ENCODE measurements around the gene GNA12.

GNA12 gene

DNA sequence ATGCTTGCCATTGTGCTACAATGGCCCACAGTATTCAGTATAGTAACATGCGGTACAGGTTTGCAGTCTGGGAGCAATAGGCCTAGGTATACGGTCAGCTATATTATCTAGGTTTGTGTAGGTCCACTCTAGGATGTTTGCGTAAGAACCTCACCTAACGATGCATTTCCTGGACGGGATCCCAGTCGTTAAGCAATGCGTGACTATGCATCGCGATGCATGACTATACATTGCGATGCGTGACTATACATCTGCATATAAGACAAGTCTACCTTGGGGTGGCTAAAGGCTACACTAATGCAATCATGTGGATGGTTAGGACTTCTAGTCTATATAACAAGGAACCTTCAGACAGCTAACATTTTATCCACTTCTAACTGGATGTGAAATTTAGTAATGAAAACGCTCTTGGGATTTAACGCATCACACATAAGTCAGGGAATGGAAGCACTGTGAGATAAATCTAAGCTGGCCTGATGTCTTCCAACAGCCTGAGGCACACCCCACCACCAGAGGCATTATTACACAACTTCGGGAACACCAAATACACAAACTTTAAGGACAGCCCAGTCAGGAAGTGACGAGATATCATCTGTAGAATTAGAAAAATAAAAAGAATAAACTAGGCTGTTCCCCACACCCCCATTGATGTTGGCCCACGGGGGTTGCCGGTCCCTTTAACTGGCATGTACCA is 9.2 kb downstream of the GNA12 start:
- no peak for DNase-seq

DNA sequence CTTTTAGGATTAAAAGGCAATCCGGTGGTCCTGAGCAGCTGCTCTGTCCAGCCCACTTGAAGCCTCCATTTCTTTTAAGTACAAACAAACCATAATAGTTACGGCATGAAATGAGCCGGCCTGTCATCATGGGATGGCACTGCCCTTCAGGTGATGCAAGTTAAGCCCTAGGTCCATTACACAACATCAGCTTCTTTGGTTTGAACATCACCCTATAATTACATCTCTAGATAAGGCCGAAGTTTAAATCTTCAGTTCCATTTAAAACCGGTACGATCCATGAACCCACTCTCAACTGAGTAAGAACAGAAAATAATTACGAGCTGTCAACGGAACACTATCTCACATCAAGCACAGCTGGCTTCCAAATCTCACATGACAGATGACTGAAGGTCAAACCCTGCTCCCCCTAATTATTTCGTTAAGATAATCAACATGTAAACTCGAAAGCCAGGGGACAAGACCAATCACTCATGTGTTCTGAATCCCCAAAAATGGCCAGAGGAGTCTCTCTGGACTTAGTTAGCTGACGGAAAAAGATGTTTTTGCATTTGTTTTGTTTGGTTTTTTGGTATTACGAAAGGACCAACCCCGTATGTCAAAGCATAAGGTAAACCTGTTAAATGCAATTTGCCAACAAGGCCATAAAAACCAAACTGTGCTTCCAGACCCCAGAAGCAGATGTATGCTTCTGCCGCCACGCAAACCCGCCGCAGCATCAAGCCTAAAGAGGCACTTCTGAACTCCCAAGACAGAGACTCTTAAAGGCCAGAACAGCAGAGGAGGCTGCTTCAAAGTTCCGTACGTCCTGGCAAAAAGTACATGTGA is 10.8 kb downstream of the GNA12 start:
- DNase-seq, result no peak

DNA sequence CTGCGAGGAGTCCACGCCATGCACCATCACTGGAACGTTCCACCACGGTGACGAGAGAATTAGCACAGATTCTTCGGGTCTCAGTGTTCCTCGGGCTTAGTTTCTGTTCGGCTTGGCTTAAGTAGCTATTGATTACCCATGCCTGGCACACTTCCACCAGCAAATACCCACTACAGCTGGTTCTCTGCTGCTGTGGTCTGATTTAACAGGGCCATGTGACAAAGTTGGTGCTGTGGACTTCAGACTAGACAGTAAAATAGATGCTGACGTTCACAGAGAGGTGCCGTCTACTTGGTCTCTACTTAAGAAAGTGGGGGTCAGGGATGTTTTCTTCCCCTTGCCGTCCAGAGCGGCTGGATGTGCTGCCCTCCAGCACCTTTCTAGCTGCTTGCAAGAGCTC is 11.6 kb downstream of the GNA12 start:
- DNase-seq, result no peak

DNA sequence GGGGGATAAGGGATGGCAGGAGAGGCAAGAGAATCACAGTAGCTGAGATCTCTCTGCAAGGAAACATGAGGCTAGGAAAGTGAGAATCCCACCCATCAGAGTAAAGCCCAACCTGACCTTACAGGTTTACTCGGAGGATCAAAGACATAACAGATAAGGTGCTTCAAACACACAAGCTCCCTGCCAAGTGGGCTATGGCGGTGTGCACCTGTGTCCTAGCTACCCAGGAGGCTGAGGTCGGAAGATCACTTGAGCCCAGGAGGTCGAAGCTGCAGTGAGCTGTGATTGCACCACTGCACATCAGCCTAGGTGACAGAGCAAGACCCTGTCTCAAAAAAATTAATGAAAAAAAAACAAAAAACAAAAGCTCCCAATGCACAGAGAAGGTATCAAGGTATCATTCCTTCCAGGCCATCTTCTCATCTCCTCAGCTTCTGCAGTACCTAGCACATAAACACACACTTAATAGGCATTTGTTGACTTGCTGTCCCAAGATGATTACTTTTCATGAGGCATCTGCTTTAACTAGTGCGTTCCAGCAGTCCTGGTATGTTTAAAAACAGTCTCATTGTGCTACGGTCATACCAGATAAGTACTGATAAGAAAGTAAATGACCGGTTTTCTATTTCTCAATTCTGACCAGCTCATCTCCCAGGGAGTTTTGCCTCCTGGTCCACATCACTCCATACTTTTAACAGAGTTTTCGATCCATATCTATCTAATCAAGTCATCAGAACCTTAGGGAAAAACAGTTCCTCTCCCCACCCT is 13.3 kb downstream of the GNA12 start:
- no peak for DNase-seq

DNA sequence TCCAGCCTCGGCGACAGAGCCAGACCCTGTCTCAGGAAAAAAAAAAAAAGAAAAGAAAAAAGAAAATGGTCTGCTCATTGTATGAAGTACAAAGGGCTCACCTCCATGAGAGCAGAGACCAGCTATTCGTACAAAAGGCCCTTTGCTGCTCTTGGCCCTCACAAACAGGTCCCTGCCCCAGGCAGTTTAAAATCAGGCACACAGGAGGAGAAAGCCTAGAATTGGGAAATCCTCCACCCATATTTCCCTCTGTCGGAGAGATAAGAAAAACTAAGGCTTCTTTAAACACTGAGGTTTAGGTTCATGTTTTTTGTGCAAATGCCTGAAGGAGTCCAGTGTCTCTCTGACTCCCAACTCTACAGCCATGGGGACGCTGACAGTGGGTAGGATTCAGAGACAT is 15.1 kb downstream of the GNA12 start:
- no peak for DNase-seq

DNA sequence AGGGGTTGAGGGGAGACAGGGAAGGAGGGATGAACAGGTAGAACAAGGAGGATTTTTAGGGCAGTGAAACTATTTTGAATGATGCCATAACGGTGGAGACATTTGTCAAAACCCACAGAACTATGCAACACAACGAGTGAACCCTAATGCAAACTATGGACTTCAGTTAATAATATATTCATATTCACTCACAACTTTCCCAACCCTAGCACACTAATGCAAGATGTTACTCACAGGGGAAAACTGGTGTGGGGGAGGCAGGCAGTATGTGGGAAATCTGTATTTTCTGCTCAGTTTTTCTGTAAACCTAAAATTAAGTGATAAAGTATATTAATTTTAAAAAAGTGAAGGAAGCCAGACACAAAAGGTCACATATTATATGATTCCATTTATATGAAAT is 17.3 kb downstream of the GNA12 start:
- no peak for DNase-seq

DNA sequence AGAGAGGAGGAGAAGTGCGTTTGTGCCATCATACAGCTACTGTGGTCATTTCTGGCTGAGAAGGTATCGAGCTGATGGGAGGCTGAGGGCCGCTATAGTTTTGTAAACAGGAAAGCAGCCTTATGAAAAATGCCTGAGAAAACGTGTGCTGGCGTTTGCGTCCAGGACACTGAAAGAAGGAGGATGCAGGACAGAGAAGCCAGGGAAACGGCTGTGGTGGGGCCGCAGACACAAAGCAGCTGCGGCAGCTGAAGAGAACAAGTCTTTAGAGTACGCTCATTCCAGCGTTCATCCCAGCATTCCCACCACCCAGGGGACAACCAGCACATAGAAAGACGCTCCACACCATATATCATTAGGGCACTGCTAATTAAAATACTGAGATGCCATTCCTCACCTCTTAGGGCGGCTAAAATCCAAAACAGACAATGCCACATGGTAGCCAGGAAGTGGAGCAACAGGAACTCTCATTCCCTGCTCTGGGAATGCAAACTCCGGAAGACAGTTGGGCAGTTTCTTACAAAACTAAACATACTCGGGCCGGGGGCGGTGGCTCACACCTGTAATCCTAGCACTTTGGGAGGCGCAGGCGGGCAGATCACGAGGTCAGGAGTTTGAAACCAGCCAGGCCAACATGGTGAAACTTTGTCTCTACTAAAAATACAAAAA is 18.4 kb downstream of the GNA12 start:
- no peak for DNase-seq

DNA sequence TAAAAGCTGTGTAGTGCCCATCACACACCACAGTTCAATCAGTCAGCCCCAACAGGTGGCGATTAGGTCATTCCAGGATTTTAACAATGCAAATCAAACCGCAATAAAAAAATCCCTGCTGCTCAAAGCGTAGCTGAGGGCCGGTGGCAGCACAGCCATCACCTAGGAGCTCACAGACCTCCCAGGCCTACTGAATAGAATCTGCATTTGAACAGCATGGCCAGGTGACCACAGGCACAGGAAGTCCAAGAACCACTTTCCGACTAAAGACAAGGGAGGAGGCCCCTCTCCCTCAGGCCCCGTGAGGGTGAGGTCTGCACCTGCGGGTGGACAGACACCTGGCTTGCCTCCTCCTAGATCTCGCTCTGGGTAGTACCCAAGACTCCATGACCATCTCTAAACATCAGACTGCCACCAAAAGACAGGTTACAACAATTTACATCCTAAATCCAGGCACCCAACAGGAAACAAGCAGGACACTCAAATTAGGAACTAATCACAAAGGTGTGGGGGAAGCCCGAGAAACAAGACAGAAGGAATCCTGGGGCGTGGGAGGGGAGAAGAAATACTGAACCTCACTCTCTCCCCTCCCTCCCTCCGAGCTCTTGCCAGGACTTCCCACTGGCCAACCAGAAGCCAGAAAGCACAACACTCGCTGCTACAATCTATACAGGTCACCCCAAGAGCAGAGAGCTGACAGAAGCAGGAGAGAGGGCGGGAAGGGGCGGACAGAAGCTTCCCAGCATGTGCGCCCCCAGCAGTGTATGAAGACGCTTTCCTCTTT is 19.2 kb downstream of the GNA12 start:
- no peak for DNase-seq

DNA sequence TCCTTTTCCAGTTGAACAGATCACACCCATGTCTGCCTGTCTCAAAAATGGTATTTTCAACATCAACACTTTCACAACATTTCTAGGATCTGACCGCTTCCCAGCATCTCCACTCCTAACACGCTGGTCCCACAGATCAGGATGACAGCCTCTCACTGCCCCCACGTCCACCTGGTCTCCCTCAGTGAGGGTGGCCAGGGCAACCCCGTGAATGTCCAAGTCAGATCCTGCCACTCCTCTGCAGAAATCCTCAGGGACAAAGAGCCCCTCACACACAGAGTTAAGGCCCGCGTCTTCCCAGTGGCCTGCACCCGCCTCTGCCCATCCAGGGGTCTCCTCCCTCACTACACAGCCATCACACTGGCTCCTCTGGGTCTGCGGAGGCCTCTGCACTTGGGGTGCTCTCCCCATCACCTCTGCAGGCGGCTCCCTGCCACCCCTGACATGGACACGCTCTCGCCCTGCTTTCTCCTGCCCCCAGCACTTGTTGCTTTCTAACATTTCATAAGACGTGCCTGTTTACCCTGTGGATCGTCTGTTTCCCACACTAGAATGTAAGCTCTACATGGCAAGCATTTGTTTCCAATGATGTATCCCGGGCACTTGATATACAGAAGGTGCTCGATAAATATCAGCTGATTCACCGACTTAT is 20.0 kb downstream of the GNA12 start:
- DNase-seq, result no peak

DNA sequence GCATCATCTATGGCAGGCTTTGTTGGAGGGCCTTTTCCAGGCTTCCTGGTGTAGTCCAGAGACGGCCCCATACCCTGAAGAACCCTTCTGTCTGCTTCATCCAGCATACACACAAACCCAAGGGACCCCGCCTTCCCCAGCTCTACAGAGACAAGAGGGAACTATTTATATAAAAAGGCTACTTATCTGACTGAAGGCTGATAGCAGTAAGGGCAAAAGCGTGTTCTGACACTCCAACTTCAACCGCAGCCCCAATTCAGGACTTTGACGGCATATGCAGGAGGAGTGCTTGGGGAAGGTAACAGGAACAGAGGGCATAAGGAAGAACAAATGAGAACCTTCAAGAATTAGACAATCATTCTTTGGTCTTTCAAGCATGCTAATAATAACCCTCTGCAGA is 21.0 kb downstream of the GNA12 start:
- no peak for DNase-seq

DNA sequence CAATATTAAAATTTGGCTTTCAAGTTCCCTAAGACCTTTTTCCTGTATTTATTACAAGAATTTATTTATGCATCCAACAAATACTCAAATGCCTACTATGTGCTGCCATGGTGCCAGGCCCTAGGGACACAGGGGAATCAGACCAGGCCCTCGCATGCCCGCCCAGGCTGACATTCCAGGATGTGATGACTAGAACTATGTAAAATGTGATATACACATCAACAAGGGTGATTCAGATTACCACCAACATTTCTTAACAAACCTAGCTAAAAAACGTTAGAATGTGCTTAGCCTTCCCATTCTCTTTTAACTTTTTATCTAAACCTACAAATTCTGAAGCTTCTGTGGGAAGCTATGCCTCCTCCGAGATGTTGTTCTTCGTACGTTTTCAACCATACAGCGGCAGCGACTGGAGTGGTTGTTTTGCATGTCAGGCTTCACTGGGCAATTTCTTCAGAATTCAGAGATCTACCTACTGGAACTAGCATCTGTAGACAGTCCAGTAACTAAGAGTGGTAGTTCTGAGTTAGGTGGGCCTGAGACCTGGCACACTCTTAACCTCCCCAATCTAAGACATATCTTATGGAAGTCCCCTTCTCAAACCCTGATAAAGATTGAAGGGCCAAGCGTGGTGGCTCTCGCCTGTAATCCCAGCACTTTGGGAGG is 22.1 kb downstream of the GNA12 start:
- no peak for DNase-seq

DNA sequence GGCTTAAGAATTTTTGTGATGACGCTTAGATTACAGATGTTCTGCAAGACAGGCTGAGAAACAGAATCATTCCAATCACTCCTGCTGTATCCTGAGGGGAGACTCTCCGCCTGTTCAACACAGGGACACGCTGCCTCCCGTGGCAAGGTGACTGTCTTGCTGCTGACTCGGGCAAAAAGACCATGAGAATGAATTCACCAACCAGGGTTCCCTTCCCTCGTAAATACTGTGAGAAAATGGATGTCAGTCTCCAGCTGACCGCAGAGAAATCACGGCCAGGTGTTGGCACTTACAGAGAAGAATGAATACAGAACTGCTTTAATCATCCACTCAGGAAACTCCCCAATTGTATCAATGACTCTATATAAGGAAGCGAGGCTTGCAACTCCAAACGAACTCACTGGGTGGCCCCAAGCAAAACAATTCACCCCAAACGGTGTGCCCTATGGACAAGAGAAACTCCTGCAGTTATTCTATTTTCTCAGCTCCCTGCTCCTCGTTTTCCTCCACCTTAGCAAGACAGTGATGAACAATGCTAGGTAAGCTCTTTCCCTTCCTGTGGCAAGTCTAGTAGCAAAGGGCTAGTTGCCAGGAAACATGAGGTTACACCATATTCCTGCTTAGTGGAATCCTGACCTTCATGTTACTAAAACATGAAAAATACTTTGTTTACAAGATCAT is 22.8 kb downstream of the GNA12 start:
- DNase-seq, result no peak

DNA sequence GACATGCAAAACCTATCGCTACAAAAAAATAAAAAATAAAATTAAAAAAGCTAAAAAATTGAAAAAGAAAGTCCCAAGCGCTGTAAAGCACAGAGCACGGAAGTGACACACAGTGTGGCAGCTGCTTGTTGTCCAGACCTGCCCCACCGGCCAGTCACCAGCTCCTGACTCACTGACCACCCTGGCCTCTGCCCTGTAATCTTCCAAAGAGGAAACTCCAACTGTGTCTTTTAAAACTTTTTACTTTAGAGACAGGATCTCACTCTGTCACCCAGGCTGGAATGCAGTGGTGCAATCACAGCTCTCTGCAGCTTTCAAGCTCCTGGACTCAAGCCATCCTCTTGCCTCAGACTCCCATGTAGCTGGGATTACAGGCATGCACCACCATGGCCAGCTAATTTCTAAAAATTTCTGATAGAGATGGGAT is 23.6 kb downstream of the GNA12 start:
- DNase-seq, result no peak

DNA sequence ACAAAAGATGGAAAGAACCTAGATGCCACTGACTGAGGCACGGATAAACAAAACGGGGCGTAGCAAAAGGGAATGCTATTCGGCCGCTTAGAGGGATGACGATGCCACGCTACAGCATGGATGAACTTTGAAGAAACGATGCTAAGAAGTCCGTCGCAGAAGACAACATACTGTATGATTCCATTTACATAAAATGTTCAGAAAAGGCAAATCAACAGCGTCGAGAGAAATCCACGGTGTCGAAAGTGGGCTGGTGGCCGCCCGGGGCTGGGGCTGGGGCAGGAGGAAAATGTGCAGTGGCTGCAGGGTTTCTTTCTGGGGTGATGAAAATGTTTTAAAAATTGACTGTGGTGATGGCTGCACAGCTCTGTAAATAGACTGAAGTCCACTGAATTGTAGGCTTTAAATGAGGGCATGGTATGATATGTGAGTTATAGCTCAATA is 24.1 kb downstream of the GNA12 start:
- DNase-seq, result no peak

DNA sequence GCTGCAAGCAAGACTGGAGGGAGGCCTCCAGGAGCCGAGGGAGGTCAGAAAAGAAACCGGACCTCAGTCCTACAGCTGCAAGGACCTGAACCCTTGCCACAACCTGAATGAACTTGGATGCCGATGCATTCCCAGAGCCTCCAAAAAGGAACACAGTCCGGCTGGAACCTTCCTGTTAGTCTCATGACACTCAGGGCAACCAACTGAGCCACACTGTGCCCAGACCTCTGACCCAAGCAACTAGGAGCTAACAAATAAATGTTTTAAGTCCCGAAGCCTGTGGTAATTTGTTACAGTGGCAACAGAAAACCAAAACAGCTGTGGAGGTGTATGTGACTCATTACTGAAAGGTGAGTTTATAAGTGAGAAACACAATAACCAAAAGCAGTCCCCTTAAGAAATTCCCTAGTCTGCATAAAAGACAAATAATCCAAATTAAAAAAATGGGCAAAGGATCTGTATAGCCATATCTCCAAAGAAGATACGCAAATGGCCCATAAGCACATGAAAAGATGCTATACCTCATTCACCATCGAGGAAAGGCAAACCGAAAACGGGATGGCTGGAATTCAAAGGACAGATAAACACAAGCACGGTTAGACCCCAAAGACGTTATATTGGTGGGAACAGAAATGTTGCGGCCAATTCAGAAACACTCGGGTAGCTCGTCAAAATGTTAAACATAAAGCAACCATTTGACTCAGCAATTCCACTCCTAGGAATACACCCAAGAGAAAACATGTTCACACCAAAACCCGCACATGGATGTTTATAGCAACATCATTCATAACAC is 24.8 kb downstream of the GNA12 start:
- DNase-seq, result no peak

DNA sequence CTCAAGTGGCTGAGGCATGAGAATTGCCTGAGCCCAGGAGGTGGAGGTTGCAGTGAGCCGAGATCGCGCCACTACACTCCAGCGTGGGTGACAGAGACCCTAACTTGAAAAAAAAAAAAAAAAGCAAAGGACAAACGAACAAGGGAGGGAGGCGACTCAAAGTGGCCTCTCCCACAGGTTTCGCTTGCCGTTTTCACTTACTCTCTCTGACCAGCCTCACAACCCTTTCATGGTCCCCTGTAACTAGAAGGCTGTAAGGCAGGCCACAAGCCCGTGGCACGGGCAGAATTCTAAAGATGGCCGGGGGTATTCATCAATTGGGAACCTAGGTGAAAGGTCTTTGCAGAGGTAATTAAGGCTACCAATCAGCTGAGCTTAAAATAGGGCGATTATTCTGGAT is 25.5 kb downstream of the GNA12 start:
- DNase-seq, result no peak

DNA sequence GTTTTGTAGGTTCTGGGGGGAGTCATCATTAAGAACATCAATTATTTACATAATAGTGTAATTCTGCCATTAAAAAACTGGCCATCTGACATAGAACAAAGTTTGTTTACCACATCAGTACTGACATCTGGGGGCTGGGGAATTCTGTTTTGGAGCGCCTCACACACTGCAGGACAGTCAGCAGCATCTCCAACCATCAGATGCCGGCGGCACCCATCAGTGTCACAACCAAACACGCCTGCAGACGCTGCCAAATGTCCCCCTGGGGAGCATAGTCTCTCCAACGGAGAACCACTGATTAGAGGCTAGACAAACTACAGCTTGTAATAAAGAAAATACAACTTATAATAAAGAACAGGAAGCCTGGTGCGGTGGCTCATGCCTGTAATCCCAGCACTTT is 26.0 kb downstream of the GNA12 start:
- no peak for DNase-seq

DNA sequence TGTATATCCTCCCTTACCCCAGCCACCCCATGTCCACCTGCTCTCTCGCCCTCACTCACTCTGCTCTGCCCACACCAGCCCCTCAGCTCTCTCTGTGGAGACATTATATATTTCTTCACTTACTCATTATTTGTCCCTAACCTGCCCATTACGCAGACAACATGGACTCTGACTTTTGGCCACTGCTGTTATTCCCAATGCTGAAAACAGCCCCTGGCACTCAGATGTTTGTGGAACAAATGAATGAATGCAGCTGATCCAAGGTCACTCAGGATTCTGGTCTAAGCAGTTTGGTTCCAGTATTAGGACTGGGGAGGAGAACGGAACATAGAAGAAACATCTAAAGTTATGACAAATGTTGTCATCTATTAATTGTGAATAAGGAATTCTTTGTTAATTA is 26.7 kb downstream of the GNA12 start:
- DNase-seq, result no peak

DNA sequence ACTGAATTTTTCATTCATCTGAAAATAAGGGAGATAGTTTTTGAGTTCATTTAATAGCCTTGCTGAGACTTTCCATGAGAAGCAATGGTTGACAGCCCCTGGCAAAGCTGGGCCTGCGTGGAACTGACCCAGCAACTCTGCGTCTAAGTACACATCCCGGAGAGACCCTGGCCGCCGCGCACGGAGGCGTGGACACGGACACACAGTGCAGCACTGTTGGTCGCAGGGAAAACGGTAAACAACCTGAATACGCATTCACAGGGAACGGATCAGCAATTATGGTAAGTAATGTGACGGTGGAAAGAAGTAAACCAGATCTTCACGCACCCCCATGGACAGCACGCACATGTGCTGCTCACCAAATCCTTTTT is 28.2 kb downstream of the GNA12 start:
- DNase-seq, result no peak

Measured in NK-92 treated with Interleukin-12 subunit alpha and Interleukin-12 subunit beta, amount 100 ng/mL, for 24 hours (cell line).